HCT116 (cell line): Measurements from ENCODE around the gene CPOX. TPM values are rescaled to one million over a fixed set of nuclear protein-coding genes. Genes with fewer than 3 reads are reported as not detected.

Source experiments
- ATAC-seq: fragments of 200-7000 bp; cut with Tn5 transposase; 2 replicates; pipeline ENCODE4 v1.9.1; 2020; ENCODE audit warnings: mild to moderate bottlenecking, moderate library complexity
- BruUV-seq: library from RNA; stranded (reverse); fragments of 400-500 nt; replicated peaks from 2 replicates; lab custom pipeline; 2021; lab: Mats Ljungman, UMichigan
- CTCF ChIA-PET: fragments of 300-600 bp; sonication (Branson Sonifier 250); formaldehyde crosslinking; loops from one replicate; lab custom pipeline; 2021; ENCODE audit warnings: antibody characterized with exemption; lab: Charles Lee
- POLR2A ChIA-PET: fragments of 300-600, 350-600 bp; sonication (Branson Sonifier 250); formaldehyde crosslinking; loops from one replicate; lab custom pipeline; 2021; ENCODE audit warnings: antibody characterized with exemption; lab: Charles Lee
- RAD21 ChIA-PET, 2 experiments: fragments of 300-600 bp; sonication (Branson Sonifier 250); formaldehyde crosslinking; loops; one replicate each; lab custom pipeline; 2023; ENCODE audit warnings: low total read pairs in 2 of 2; ENCODE audit not compliant: uncharacterized antibody in 2 of 2, unreplicated experiment in 2 of 2, low non-redundant PET in 1 of 2; lab: Charles Lee
- DNase-seq: peaks from one replicate; pipeline ENCODE4 v3.0.0-alpha.2; 2010; ENCODE audit warnings: low read depth, low spot score
- H2AFZ ChIP-seq: fragments of 200-600 bp; shearing (Covaris generic), sonication (generic); 2 replicates; pipeline ENCODE4 v1.6.1; 2017; ENCODE audit warnings: low read depth, mixed run types, mixed read lengths, antibody characterized with exemption, low read length; ENCODE audit not compliant: poor library complexity, severe bottlenecking
- H3K27ac ChIP-seq: 2 replicates; pipeline ENCODE4 v1.5.1; 2012; ENCODE audit warnings: low read depth, low read length
- H3K27me3 ChIP-seq: fragments of 200-600 bp; sonication (generic); 2 replicates; pipeline ENCODE4 v1.6.1; 2016; ENCODE audit warnings: mixed run types, low read length, mixed read lengths; ENCODE audit not compliant: insufficient read depth
- H3K36me3 ChIP-seq, 2 experiments: fragments of 200-500 bp in 1 of 2; fragments of 200-600 bp in 1 of 2; sonication (Bioruptor generic) in 1 of 2; sonication (generic) in 1 of 2; 2 replicates each; pipeline versions ENCODE4 v1.5.1 to v1.6.1; 2014 to 2016; ENCODE audit warnings: low read length in 2 of 2, inconsistent platforms in 1 of 2, mixed read lengths in 1 of 2, mixed run types in 1 of 2; ENCODE audit not compliant: insufficient read depth in 2 of 2, control insufficient read depth in 1 of 2
- H3K4me1 ChIP-seq, 2 experiments: fragments of 200-600 bp in 1 of 2; sonication (generic) in 1 of 2; 2 replicates each; pipeline versions ENCODE4 v1.5.1 to v1.6.1; 2012 to 2017; ENCODE audit warnings: low read length in 2 of 2, inconsistent platforms in 1 of 2, mild to moderate bottlenecking in 1 of 2, mixed read lengths in 1 of 2, mixed run types in 1 of 2, moderate library complexity in 1 of 2; ENCODE audit not compliant: insufficient read depth in 2 of 2, control insufficient read depth in 1 of 2
- H3K4me2 ChIP-seq: fragments of 200-600 bp; sonication (generic); 2 replicates; pipeline ENCODE4 v1.6.1; 2017; ENCODE audit warnings: mixed run types, low read length, mixed read lengths
- H3K4me3 ChIP-seq, 2 experiments: fragments of 200-600 bp in 1 of 2; sonication (generic) in 1 of 2; replicated peaks in 1 of 2; 2 replicates each; pipeline ENCODE4 v1.5.1; 2011 to 2016; ENCODE audit warnings: low read length in 2 of 2, control low read depth in 1 of 2, low read depth in 1 of 2, mild to moderate bottlenecking in 1 of 2, mixed read lengths in 1 of 2, mixed run types in 1 of 2
- H3K79me2 ChIP-seq: fragments of 200-600 bp; sonication (generic); 2 replicates; pipeline ENCODE4 v1.6.1; 2017; ENCODE audit warnings: mild to moderate bottlenecking, mixed run types, low read length, moderate library complexity, mixed read lengths; ENCODE audit not compliant: insufficient read depth
- H3K9ac ChIP-seq: fragments of 200-600 bp; sonication (generic); 2 replicates; pipeline ENCODE4 v1.6.1; 2016; ENCODE audit warnings: low read length, mixed read lengths
- H3K9me2 ChIP-seq: fragments of 200-600 bp; sonication (generic), shearing (Covaris generic); 2 replicates; pipeline ENCODE4 v1.6.1; 2017; ENCODE audit warnings: mixed run types, mild to moderate bottlenecking, moderate library complexity; ENCODE audit not compliant: insufficient read depth
- H3K9me3 ChIP-seq, 2 experiments: fragments of 200-500 bp in 1 of 2; fragments of 200-600 bp in 1 of 2; sonication (Bioruptor generic) in 1 of 2; sonication (generic) in 1 of 2; 2 replicates each; pipeline ENCODE4 v1.6.1; 2014 to 2017; ENCODE audit warnings: low read length in 2 of 2, mixed read lengths in 2 of 2, inconsistent platforms in 1 of 2, low read depth in 1 of 2, mild to moderate bottlenecking in 1 of 2, mixed run types in 1 of 2, moderate library complexity in 1 of 2; ENCODE audit not compliant: control insufficient read depth in 1 of 2, insufficient read depth in 1 of 2
- H4K20me1 ChIP-seq: fragments of 200-600 bp; sonication (generic), shearing (Covaris generic); 2 replicates; pipeline ENCODE4 v1.6.1; 2017; ENCODE audit warnings: mixed run types, mild to moderate bottlenecking, moderate library complexity; ENCODE audit not compliant: insufficient read depth
- CEBPB ChIP-seq: IDR thresholded peaks from 2 replicates; pipeline ENCODE4 v1.6.1; 2012; ENCODE audit warnings: low read depth
- EGR1 ChIP-seq: IDR thresholded peaks from 2 replicates; pipeline ENCODE4 v1.6.1; 2012; ENCODE audit warnings: low read depth
- ELF1 ChIP-seq: IDR thresholded peaks from 2 replicates; pipeline ENCODE4 v1.6.1; 2012; ENCODE audit warnings: low read depth, borderline replicate concordance
- EZH2 ChIP-seq: fragments of 200-600 bp; sonication (generic); IDR thresholded peaks from 2 replicates; pipeline ENCODE4 v1.6.1; 2017; ENCODE audit warnings: antibody characterized with exemption, mixed run types
- FOSL1 ChIP-seq: IDR thresholded peaks from 2 replicates; pipeline ENCODE4 v1.6.1; 2012; ENCODE audit warnings: low read depth
- TCF7L2 ChIP-seq: IDR thresholded peaks from 2 replicates; pipeline ENCODE4 v1.7.0; 2011; ENCODE audit warnings: borderline replicate concordance, inconsistent platforms; ENCODE audit not compliant: insufficient read depth, insufficient read length; ENCODE audit errors: extremely low read depth
- ZFX ChIP-seq: fragments of 450-650 bp; IDR thresholded peaks from 2 replicates; pipeline ENCODE4 v1.6.1; 2017
- intact Hi-C: fragments of 100-400 bp; cut with micrococcal nuclease; formaldehyde crosslinking; loops from 2 replicates; pipeline ENCODE4 v1.10.0; 2022
- total RNA-seq: library from RNA; stranded (reverse); gene quantifications from one replicate; pipeline ENCODE4 v1.2.1, GENCODE V29; 2021; ENCODE audit not compliant: unreplicated experiment
- TF ChIP-seq, protein P1 (sequence below), 3 experiments: fragments of 200-600 bp in 1 of 3; sonication (generic) in 1 of 3; IDR thresholded peaks in 2 of 3; conservative IDR thresholded peaks in 1 of 3; 2 replicates each; pipeline ENCODE4 v1.5.1; 2012 to 2017; ENCODE audit warnings: low read depth in 2 of 3, low read length in 2 of 3, antibody characterized with exemption in 1 of 3, borderline replicate concordance in 1 of 3, control low read depth in 1 of 3, mild to moderate bottlenecking in 1 of 3, mixed read lengths in 1 of 3, mixed run types in 1 of 3, moderate library complexity in 1 of 3; ENCODE audit not compliant: insufficient read depth in 1 of 3

Gene CPOX
- total RNA-seq, 1 experiment from 2014 or later = 353 TPM

DNA sequence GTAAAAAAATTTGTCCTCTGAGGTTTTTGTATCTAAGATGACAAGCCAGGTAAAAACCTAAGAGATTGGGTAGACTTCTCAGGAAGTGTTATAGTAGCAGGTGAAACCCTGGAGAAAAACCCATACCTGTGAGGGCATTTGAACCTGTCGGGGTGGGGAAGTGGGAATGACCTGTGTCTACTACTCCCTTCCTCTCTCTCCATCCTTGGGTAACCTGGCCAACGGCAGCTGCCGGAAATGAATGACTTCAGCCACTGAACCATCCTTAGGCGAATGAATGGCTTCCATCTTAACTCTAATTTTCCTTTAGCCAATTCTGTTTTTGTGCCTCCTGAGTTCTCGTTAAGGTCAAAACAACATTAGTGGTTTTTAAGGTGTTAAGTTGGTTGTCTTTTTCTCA is 44.9 kb downstream of the CPOX start:
- no TSS peak for BruUV-seq
- Histone ChIP-seq H4K20me1 (no peaks in the 10 kb centered on the region), H3K4me1 (peaks cover 50 to 77% of the 10 kb centered on the region in 2 experiments), H3K27ac (peak overlapping the region; percentile 20), H3K27me3 (no peaks in the 10 kb centered on the region), H3K9ac (no peak overlapping the region), H3K79me2 (peaks cover 93% of the 10 kb centered on the region), H3K4me3 (no peak overlapping the region), H3K9me3 (no peaks in the 10 kb centered on the region), H2AFZ (no peak overlapping the region), H3K9me2 (no peaks in the 10 kb centered on the region), H3K4me2 (no peak overlapping the region), H3K36me3 (no peaks in the 10 kb centered on the region)
- DNase-seq (no peak), ATAC-seq (no peak)
- CTCF ChIA-PET = no interaction called here
- POLR2A ChIA-PET = no interaction called here
- RAD21 ChIA-PET = no interaction called here
- TF ChIP-seq, protein P1, sequence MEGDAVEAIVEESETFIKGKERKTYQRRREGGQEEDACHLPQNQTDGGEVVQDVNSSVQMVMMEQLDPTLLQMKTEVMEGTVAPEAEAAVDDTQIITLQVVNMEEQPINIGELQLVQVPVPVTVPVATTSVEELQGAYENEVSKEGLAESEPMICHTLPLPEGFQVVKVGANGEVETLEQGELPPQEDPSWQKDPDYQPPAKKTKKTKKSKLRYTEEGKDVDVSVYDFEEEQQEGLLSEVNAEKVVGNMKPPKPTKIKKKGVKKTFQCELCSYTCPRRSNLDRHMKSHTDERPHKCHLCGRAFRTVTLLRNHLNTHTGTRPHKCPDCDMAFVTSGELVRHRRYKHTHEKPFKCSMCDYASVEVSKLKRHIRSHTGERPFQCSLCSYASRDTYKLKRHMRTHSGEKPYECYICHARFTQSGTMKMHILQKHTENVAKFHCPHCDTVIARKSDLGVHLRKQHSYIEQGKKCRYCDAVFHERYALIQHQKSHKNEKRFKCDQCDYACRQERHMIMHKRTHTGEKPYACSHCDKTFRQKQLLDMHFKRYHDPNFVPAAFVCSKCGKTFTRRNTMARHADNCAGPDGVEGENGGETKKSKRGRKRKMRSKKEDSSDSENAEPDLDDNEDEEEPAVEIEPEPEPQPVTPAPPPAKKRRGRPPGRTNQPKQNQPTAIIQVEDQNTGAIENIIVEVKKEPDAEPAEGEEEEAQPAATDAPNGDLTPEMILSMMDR (IDR thresholded peaks at IDR 0.05 in 2 of 3, conservative IDR thresholded peaks at IDR 0.05 in 1 of 3; ENCODE audit: borderline replicate concordance in 1 of 3, insufficient read depth in 1 of 3, low read depth in 2 of 3, low read length in 2 of 3) = no peak
- TF ChIP-seq TCF7L2 = no peak
- no peak for TF ChIP-seq ELF1
- no peak for TF ChIP-seq ZFX
- TF ChIP-seq EGR1 = no peak
- TF ChIP-seq FOSL1 = no peak
- intact Hi-C loops = no loop called here

GRCh38 chr3:98545940-98546339 is 47.5 kb downstream of the CPOX start:
- intact Hi-C loops = no loop called here
- 0 out of 2 replicates have a peak overlapping the region, but pooled peaks have one; percentile 30 for H3K9ac ChIP-seq
- H3K79me2 ChIP-seq = peaks cover 93% of the 10 kb centered on the region
- H2AFZ ChIP-seq = no peak overlapping the region
- H3K36me3 ChIP-seq = no peaks in the 10 kb centered on the region
- BruUV-seq = no TSS peak
- peak overlapping the region; percentile 45; the same call in 1 of the 2 replicates for H3K27ac ChIP-seq
- DNase-seq = no peak
- peak overlapping the region; percentile 34 for H3K4me2 ChIP-seq
- ATAC-seq = no peak
- POLR2A ChIA-PET = interaction anchor here (1.0 to 2.6 kb wide), 5 partner anchors 9 to 63 kb away, joined by 3 to 15 read pairs (median 4); partner anchors contain the start of gene CLDND1
- no peaks in the 10 kb centered on the region for H3K27me3 ChIP-seq
- no peak for TF ChIP-seq EZH2
- TF ChIP-seq CEBPB = no peak
- TF ChIP-seq ELF1 = no peak
- RAD21 ChIA-PET = no interaction called here
- CTCF ChIA-PET = interaction anchor here (1.1 kb wide), 1 partner anchor 40 kb away, joined by 4 read pairs; no protein-coding TSS in a partner anchor
- H4K20me1 ChIP-seq = no peaks in the 10 kb centered on the region
- H3K9me2 ChIP-seq = no peaks in the 10 kb centered on the region
- H3K9me3 ChIP-seq = no peaks in the 10 kb centered on the region
- H3K4me3 ChIP-seq = no peak overlapping the region
- peaks cover 49 to 77% of the 10 kb centered on the region in 2 experiments for H3K4me1 ChIP-seq
